HCT116 (cell line): ENCODE measurements around the gene PSME1. TPM values are rescaled to one million over a fixed set of nuclear protein-coding genes. Genes with fewer than 3 reads are reported as not detected.

Experiments
- ATAC-seq: fragments of 200-7000 bp; cut with Tn5 transposase; 2 replicates; pipeline ENCODE4 v1.9.1; 2020; ENCODE audit warnings: mild to moderate bottlenecking, moderate library complexity
- BruUV-seq: library from RNA; stranded (reverse); fragments of 400-500 nt; replicated peaks from 2 replicates; lab custom pipeline; 2021; lab: Mats Ljungman, UMichigan
- CTCF ChIA-PET: fragments of 300-600 bp; sonication (Branson Sonifier 250); formaldehyde crosslinking; loops from one replicate; lab custom pipeline; 2021; ENCODE audit warnings: antibody characterized with exemption; lab: Charles Lee
- POLR2A ChIA-PET: fragments of 300-600, 350-600 bp; sonication (Branson Sonifier 250); formaldehyde crosslinking; loops from one replicate; lab custom pipeline; 2021; ENCODE audit warnings: antibody characterized with exemption; lab: Charles Lee
- RAD21 ChIA-PET, 2 experiments: fragments of 300-600 bp; sonication (Branson Sonifier 250); formaldehyde crosslinking; loops; one replicate each; lab custom pipeline; 2023; ENCODE audit warnings: low total read pairs in 2 of 2; ENCODE audit not compliant: uncharacterized antibody in 2 of 2, unreplicated experiment in 2 of 2, low non-redundant PET in 1 of 2; lab: Charles Lee
- DNase-seq: peaks from one replicate; pipeline ENCODE4 v3.0.0-alpha.2; 2010; ENCODE audit warnings: low read depth, low spot score
- H2AFZ ChIP-seq: fragments of 200-600 bp; shearing (Covaris generic), sonication (generic); 2 replicates; pipeline ENCODE4 v1.6.1; 2017; ENCODE audit warnings: low read depth, mixed run types, mixed read lengths, antibody characterized with exemption, low read length; ENCODE audit not compliant: poor library complexity, severe bottlenecking
- H3K27ac ChIP-seq: 2 replicates; pipeline ENCODE4 v1.5.1; 2012; ENCODE audit warnings: low read depth, low read length
- H3K27me3 ChIP-seq: fragments of 200-600 bp; sonication (generic); 2 replicates; pipeline ENCODE4 v1.6.1; 2016; ENCODE audit warnings: mixed run types, low read length, mixed read lengths; ENCODE audit not compliant: insufficient read depth
- H3K36me3 ChIP-seq, 2 experiments: fragments of 200-500 bp in 1 of 2; fragments of 200-600 bp in 1 of 2; sonication (Bioruptor generic) in 1 of 2; sonication (generic) in 1 of 2; 2 replicates each; pipeline versions ENCODE4 v1.5.1 to v1.6.1; 2014 to 2016; ENCODE audit warnings: low read length in 2 of 2, inconsistent platforms in 1 of 2, mixed read lengths in 1 of 2, mixed run types in 1 of 2; ENCODE audit not compliant: insufficient read depth in 2 of 2, control insufficient read depth in 1 of 2
- H3K4me1 ChIP-seq, 2 experiments: fragments of 200-600 bp in 1 of 2; sonication (generic) in 1 of 2; 2 replicates each; pipeline versions ENCODE4 v1.5.1 to v1.6.1; 2012 to 2017; ENCODE audit warnings: low read length in 2 of 2, inconsistent platforms in 1 of 2, mild to moderate bottlenecking in 1 of 2, mixed read lengths in 1 of 2, mixed run types in 1 of 2, moderate library complexity in 1 of 2; ENCODE audit not compliant: insufficient read depth in 2 of 2, control insufficient read depth in 1 of 2
- H3K4me2 ChIP-seq: fragments of 200-600 bp; sonication (generic); 2 replicates; pipeline ENCODE4 v1.6.1; 2017; ENCODE audit warnings: mixed run types, low read length, mixed read lengths
- H3K4me3 ChIP-seq, 2 experiments: fragments of 200-600 bp in 1 of 2; sonication (generic) in 1 of 2; replicated peaks in 1 of 2; 2 replicates each; pipeline ENCODE4 v1.5.1; 2011 to 2016; ENCODE audit warnings: low read length in 2 of 2, control low read depth in 1 of 2, low read depth in 1 of 2, mild to moderate bottlenecking in 1 of 2, mixed read lengths in 1 of 2, mixed run types in 1 of 2
- H3K79me2 ChIP-seq: fragments of 200-600 bp; sonication (generic); 2 replicates; pipeline ENCODE4 v1.6.1; 2017; ENCODE audit warnings: mild to moderate bottlenecking, mixed run types, low read length, moderate library complexity, mixed read lengths; ENCODE audit not compliant: insufficient read depth
- H3K9ac ChIP-seq: fragments of 200-600 bp; sonication (generic); 2 replicates; pipeline ENCODE4 v1.6.1; 2016; ENCODE audit warnings: low read length, mixed read lengths
- H3K9me2 ChIP-seq: fragments of 200-600 bp; sonication (generic), shearing (Covaris generic); 2 replicates; pipeline ENCODE4 v1.6.1; 2017; ENCODE audit warnings: mixed run types, mild to moderate bottlenecking, moderate library complexity; ENCODE audit not compliant: insufficient read depth
- H3K9me3 ChIP-seq, 2 experiments: fragments of 200-500 bp in 1 of 2; fragments of 200-600 bp in 1 of 2; sonication (Bioruptor generic) in 1 of 2; sonication (generic) in 1 of 2; 2 replicates each; pipeline ENCODE4 v1.6.1; 2014 to 2017; ENCODE audit warnings: low read length in 2 of 2, mixed read lengths in 2 of 2, inconsistent platforms in 1 of 2, low read depth in 1 of 2, mild to moderate bottlenecking in 1 of 2, mixed run types in 1 of 2, moderate library complexity in 1 of 2; ENCODE audit not compliant: control insufficient read depth in 1 of 2, insufficient read depth in 1 of 2
- H4K20me1 ChIP-seq: fragments of 200-600 bp; sonication (generic), shearing (Covaris generic); 2 replicates; pipeline ENCODE4 v1.6.1; 2017; ENCODE audit warnings: mixed run types, mild to moderate bottlenecking, moderate library complexity; ENCODE audit not compliant: insufficient read depth
- FOSL1 ChIP-seq: IDR thresholded peaks from 2 replicates; pipeline ENCODE4 v1.6.1; 2012; ENCODE audit warnings: low read depth
- POLR2AphosphoS5 ChIP-seq: IDR thresholded peaks from 2 replicates; pipeline ENCODE4 v1.6.1; 2011; ENCODE audit warnings: mild to moderate bottlenecking, low read depth, low read length, moderate library complexity
- SRF ChIP-seq: IDR thresholded peaks from 2 replicates; pipeline ENCODE4 v1.6.1; 2012; ENCODE audit warnings: low read depth
- TCF7L2 ChIP-seq: IDR thresholded peaks from 2 replicates; pipeline ENCODE4 v1.7.0; 2011; ENCODE audit warnings: borderline replicate concordance, inconsistent platforms; ENCODE audit not compliant: insufficient read depth, insufficient read length; ENCODE audit errors: extremely low read depth
- YY1 ChIP-seq: IDR thresholded peaks from 2 replicates; pipeline ENCODE4 v1.6.1; 2011; ENCODE audit warnings: low read length, low read depth, moderate library complexity, mild to moderate bottlenecking; ENCODE audit not compliant: insufficient replicate concordance; ENCODE audit errors: extremely low read depth
- ZBTB33 ChIP-seq: IDR thresholded peaks from 2 replicates; pipeline ENCODE4 v1.6.1; 2011; ENCODE audit warnings: mild to moderate bottlenecking, low read length, moderate library complexity; ENCODE audit not compliant: insufficient replicate concordance; ENCODE audit errors: extremely low read depth
- intact Hi-C: fragments of 100-400 bp; cut with micrococcal nuclease; formaldehyde crosslinking; loops from 2 replicates; pipeline ENCODE4 v1.10.0; 2022
- total RNA-seq: library from RNA; stranded (reverse); gene quantifications from one replicate; pipeline ENCODE4 v1.2.1, GENCODE V29; 2021; ENCODE audit not compliant: unreplicated experiment

Gene PSME1
- total RNA-seq, 1 experiment from 2014 or later: 174 TPM

GRCh38 chr14:24185741-24186140 is 49.7 kb downstream of the PSME1 start (continued):
- TF ChIP-seq ZBTB33: no peak
- TF ChIP-seq POLR2AphosphoS5: no peak
- TF ChIP-seq SRF: no peak
- no peak for TF ChIP-seq YY1
- TF ChIP-seq FOSL1: no peak

GRCh38 chr14:24186831-24187538 is 51.0 kb downstream of the PSME1 start:
- Histone ChIP-seq H3K9ac (no peak overlapping the region), H3K4me2 (peak overlapping the region; percentile 91; the same call in 1 of the 2 replicates)

More at GRCh38 chr14:24186831-24187538, 51.0 kb downstream of the PSME1 start:
- ChIA-PET RAD21 (no interaction called here), CTCF (no interaction called here), POLR2A (no interaction called here)
- Histone ChIP-seq H3K9me2 (no peaks in the 10 kb centered on the region), H3K4me3 (peak overlapping the region; percentile 89 to 94), H3K79me2 (peaks cover 40% of the 10 kb centered on the region), H3K4me1 (peaks cover 16 to 17% of the 10 kb centered on the region in 2 experiments), H3K36me3 (peaks cover 33 to 39% of the 10 kb centered on the region in 2 experiments; a peak in 3 of 4 replicates), H2AFZ (no peak overlapping the region), H3K27ac (no peak overlapping the region; the same call in 1 of the 2 replicates), H3K9me3 (no peaks in the 10 kb centered on the region), H3K27me3 (no peaks in the 10 kb centered on the region), H4K20me1 (no peaks in the 10 kb centered on the region)
- no peak for ATAC-seq
- intact Hi-C loops: no loop called here
- TF ChIP-seq TCF7L2: no peak
- BruUV-seq: no TSS peak
- no peak for DNase-seq
